Lower leg skin (tissue), 4 donors: ENCODE results near the gene NFATC2IP. TPM values are rescaled to one million over a fixed set of nuclear protein-coding genes. Genes with fewer than 3 reads are reported as not detected.

Experiments used
- DNase-seq, 2 donors: peaks; one replicate each; pipeline ENCODE4 v3.0.0-alpha.2; 2019; ENCODE audit warnings: low spot score in 2 of 2
- H3K4me3 ChIP-seq: fragments of 200-600 bp; sonication (generic); 2 replicates; pipeline ENCODE4 v1.5.1; 2017; ENCODE audit warnings: mild to moderate bottlenecking, low read depth; ENCODE audit not compliant: poor library complexity, severe bottlenecking
- CTCF ChIP-seq, 3 donors: fragments of 450-650 bp; IDR thresholded peaks; one replicate each; pipeline ENCODE4 v1.5.1; 2016; ENCODE audit warnings: antibody characterized with exemption in 3 of 3, mild to moderate bottlenecking in 3 of 3, moderate library complexity in 2 of 3
- POLR2A ChIP-seq, 2 donors: fragments of 450-650 bp; IDR thresholded peaks; one replicate each; pipeline ENCODE4 v1.6.1; 2016 to 2017; ENCODE audit warnings: antibody characterized with exemption in 2 of 2, mild to moderate bottlenecking in 1 of 2, moderate library complexity in 1 of 2
- WGBS, 2 donors: methylation state at CpG; one replicate each; pipeline ENCODE4 v1.1.5; 2018; 5-methylcytosine and 5-hydroxymethylcytosine counted together
- intact Hi-C: fragments of 100-400 bp; cut with DNase I; formaldehyde crosslinking; loops from one replicate; pipeline ENCODE4 v1.15.0; 2023; ENCODE audit warnings: low total_unique reads
- total RNA-seq, 4 donors: library from RNA; depleted of rRNA; stranded (reverse); fragments of >200 nt; gene quantifications; one replicate each; pipeline ENCODE4 v1.1.0, GENCODE V29; 2016

Gene NFATC2IP
- total RNA-seq, 4 donors from 2014 or later, result 22.0 to 32.8 (median 25.1) TPM

GRCh38 chr16:28984619-28985135 is 33.9 kb downstream of the NFATC2IP start, which contains the start of gene LAT:
Gene LAT, plus strand, starts transcription at chr16:28985052. Its CDS starts 366 bp downstream, at chr16:28985418.
- TF ChIP-seq CTCF (IDR thresholded peaks at IDR 0.05), result no peak
- no peak for TF ChIP-seq POLR2A (IDR thresholded peaks at IDR 0.05)
- 72 to 82% methylated on average over 4 to 17 of the region's 24 CpGs for WGBS, 2 donors
- no peak within 1 kb of the TSS for H3K4me3 ChIP-seq
- intact Hi-C loops, result no loop called here
- DNase-seq, result no peak

DNA sequence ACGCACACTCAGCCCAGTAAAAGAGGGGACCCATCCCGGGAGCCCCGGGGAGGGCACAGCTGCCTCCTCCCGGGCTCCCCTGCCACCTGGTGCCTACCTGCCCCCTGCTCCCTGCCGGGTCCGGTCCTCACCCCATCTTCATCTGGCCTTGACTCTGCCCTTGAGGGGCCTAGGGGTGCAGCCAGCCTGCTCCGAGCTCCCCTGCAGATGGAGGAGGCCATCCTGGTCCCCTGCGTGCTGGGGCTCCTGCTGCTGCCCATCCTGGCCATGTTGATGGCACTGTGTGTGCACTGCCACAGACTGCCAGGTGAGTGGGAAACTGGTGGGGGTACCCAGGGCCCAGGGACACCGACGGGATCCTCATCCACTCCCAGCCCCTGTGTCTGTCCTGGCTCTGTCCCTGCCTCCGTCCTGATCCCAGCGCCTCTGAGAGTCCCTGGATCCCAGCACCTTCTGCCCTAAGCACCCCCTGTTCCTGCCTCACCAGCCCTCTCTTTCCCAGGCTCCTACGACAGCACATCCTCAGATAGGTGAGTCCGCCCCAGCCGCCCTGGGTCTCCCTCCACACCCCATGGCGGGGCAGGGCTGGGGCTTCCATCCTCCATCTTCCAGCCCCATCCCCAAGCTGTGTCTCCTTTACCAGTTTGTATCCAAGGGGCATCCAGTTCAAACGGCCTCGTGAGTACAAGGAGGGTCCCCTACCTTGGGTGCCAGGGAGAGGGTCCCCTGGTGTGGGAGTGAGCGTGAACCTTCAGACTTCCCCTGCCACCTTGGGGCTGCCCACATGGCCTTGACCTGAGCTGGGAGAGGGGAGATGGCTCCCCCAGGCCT is 34.7 kb downstream of the NFATC2IP start:
- no peak for TF ChIP-seq CTCF (IDR thresholded peaks at IDR 0.05)
- TF ChIP-seq POLR2A (IDR thresholded peaks at IDR 0.05), result no peak
- WGBS, 2 donors, result 73 to 80% methylated on average over 19 of the region's 19 CpGs
- no peak overlapping the region for H3K4me3 ChIP-seq
- no peak for DNase-seq
- intact Hi-C loops, result no loop called here

GRCh38 chr16:28986046-28986445 is 35.3 kb downstream of the NFATC2IP start:
- intact Hi-C loops, result no loop called here
- TF ChIP-seq CTCF (IDR thresholded peaks at IDR 0.05), result no peak
- TF ChIP-seq POLR2A (IDR thresholded peaks at IDR 0.05), result no peak
- H3K4me3 ChIP-seq, result no peak overlapping the region
- no peak for DNase-seq
- WGBS, 2 donors, result 89 to 95% methylated on average over 9 of the region's 9 CpGs

- intact Hi-C loops, result no loop called here
- TF ChIP-seq POLR2A (IDR thresholded peaks at IDR 0.05) (no peak), CTCF (IDR thresholded peaks at IDR 0.05) (no peak)
Observed at GRCh38 chr16:28986492-28986891, 35.8 kb downstream of the NFATC2IP start.

DNA sequence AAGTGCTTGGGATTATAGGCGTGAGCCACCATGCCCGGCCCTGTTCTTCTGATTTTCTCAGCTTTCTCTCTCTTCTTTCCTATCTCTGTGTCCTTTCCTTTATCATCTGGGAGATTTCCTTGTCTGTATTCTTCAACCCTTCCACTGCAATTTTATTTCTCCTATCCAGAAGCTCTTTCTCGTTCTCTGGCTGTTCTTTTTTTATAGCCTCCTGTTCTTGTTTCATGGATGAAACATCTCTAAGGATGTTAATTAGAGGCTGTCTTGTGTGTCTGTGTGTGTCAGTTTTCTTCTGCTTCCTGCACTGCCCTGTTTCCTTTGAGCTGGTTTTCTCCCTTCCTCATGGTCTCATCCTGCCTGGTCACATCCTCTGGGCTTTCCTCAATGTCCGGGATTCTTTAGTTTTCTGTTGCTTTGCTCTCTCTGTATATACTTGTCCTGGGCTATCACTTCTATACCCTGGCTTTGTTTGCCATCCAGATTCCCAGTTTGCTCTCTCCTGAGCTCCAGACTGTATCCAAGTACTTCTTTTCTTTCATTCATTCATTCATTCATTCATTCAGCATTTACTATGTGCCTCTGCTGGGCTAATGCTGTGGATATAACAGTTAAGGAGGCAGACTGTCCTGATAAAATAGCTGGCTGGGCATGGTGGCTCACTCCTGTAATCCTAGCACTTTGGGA is 36.6 kb downstream of the NFATC2IP start:
- 96 to 97% methylated on average over 4 of the region's 4 CpGs for WGBS, 2 donors
- intact Hi-C loops, result no loop called here
- no peak overlapping the region for H3K4me3 ChIP-seq
- DNase-seq, result no peak
- no peak for TF ChIP-seq CTCF (IDR thresholded peaks at IDR 0.05)
- no peak for TF ChIP-seq POLR2A (IDR thresholded peaks at IDR 0.05)

More at GRCh38 chr16:28986492-28986891, 35.8 kb downstream of the NFATC2IP start:
- 79 to 96% methylated on average over 13 of the region's 13 CpGs for whole genome bisulfite sequencing, 2 donors
- H3K4me3 ChIP-seq, result no peak overlapping the region
- DNase-seq, result no peak
